Lung (tissue), 12 donors: Measurements from ENCODE around the gene UBE2L5. TPM values are rescaled to one million over a fixed set of nuclear protein-coding genes. Genes with fewer than 3 reads are reported as not detected.
A peak's percentile ranks its signal among the peaks of the same experiment; 100 is the strongest.

Experiments
- ATAC-seq: fragments of 200-7000 bp; cut with Tn5 transposase; one replicate; pipeline ENCODE4 v1.9.1; 2020; ENCODE audit warnings: moderate number of reproducible peaks; ENCODE audit not compliant: insufficient read depth, low FRiP score
- DNase-seq, 3 donors: peaks; one replicate each; pipeline ENCODE4 v3.0.0-alpha.2; 2013 to 2017
- H3K27ac ChIP-seq, 2 donors: one replicate each; pipeline ENCODE4 v1.5.1; 2013; ENCODE audit warnings: mild to moderate bottlenecking in 2 of 2, moderate library complexity in 2 of 2, control low read depth in 1 of 2, inconsistent platforms in 1 of 2, low read depth in 1 of 2, low read length in 1 of 2
- H3K27me3 ChIP-seq, 3 donors: one replicate each; pipeline ENCODE4 v1.5.1; 2013; ENCODE audit warnings: low read length in 2 of 3; ENCODE audit not compliant: control insufficient read depth in 3 of 3, insufficient read depth in 3 of 3
- H3K36me3 ChIP-seq, 4 donors: one replicate each; pipeline ENCODE4 v1.5.1; 2013; ENCODE audit warnings: low read length in 4 of 4, mild to moderate bottlenecking in 1 of 4, moderate library complexity in 1 of 4; ENCODE audit not compliant: control insufficient read depth in 4 of 4, insufficient read depth in 4 of 4
- H3K4me1 ChIP-seq, 5 donors: one replicate each; pipeline ENCODE4 v1.5.1; 2013; ENCODE audit warnings: low read length in 5 of 5, mild to moderate bottlenecking in 2 of 5, moderate library complexity in 1 of 5; ENCODE audit not compliant: control insufficient read depth in 5 of 5, insufficient read depth in 5 of 5
- H3K4me3 ChIP-seq: one replicate; pipeline ENCODE4 v1.5.1; 2013; ENCODE audit warnings: mild to moderate bottlenecking, control low read depth, moderate library complexity
- H3K9ac ChIP-seq, 2 donors: one replicate each; pipeline ENCODE4 v1.5.1; 2013; ENCODE audit warnings: low read length in 2 of 2, control low read depth in 1 of 2; ENCODE audit not compliant: insufficient read depth in 1 of 2
- H3K9me3 ChIP-seq, 4 donors: one replicate each; pipeline ENCODE4 v1.5.1; 2013; ENCODE audit warnings: low read length in 3 of 4, mild to moderate bottlenecking in 1 of 4, moderate library complexity in 1 of 4; ENCODE audit not compliant: control insufficient read depth in 4 of 4, insufficient read depth in 3 of 4
- WGBS, 2 donors: extraction: QIAGEN DNeasy Blood & Tissue Kit; methylation state at CpG; one replicate each; pipeline ENCODE4 v1.1.7; 2013; 5-methylcytosine and 5-hydroxymethylcytosine counted together
- polyA plus RNA-seq, 2 donors: library from polyadenylated mRNA; stranded (reverse); fragments of 200-250 nt; gene quantifications; one replicate each; pipeline ENCODE4 v1.2.1, GENCODE V29; 2013
- total RNA-seq, 2 donors: library from RNA; depleted of rRNA in 1 of 2; stranded (reverse); fragments of >200 nt in 1 of 2; gene quantifications; one replicate each; pipeline ENCODE4 v1.2.1, GENCODE V29; 2014 to 2021
- TF ChIP-seq, protein P1 (sequence below): IDR thresholded peaks from 2 replicates; pipeline ENCODE4 v1.5.1; 2012; ENCODE audit warnings: mild to moderate bottlenecking; ENCODE audit errors: control extremely low read depth, extremely low read depth
- donor health status: control.
- donor health status: control.
- donor health status: Bipolar disorder and iron deficiency.
- donor health status: healthy.
- donor health status: DM: yes; HTN: yes; CAD: no.

The UBE2L5 gene
- total and polyA plus RNA-seq, 4 donors: 0.06 TPM; not detected in 3

DNA sequence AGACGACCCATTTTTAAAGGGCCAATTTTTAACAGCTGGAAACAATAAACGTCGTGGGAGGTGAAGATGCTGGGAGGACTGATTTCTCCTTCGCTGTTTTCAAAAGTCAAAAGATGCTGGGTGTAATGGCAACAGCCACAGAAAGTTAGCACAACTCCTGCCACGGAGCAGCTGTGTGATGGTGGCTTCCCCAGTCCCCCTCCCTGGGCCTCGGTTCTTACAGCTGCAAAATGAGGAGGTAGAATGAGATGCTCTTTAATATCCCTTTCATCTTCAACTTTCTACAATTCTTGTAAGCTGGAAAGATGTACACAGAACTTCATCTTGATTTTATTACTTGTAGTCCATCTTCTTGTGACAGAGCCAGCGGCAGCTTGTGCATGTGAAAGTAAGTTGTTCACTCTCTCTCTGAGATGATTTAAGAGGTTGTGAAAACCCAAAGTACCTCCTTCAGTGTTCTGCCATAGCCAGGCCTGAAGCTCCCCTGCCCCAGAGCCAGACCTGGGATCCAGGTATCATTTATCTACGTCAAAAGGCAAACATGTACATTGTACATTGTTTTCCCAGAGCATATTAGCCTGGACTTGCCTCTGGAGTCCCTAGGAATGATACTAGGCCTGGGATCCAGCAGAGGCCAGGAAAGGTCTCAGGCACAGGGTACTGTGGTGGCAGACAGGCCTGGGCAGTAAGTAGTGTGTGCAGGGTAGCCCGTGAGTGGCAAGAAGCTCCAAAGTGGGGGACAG lies 3.4 kb upstream of the UBE2L5 start:
- no peak overlapping the region for H3K27ac ChIP-seq
- DNase-seq (no peak), ATAC-seq (no peak)
- H3K27me3 ChIP-seq: peaks cover 0 to 4% (median 0%) of the 10 kb centered on the region in 3 donors
- TF ChIP-seq, protein P1, sequence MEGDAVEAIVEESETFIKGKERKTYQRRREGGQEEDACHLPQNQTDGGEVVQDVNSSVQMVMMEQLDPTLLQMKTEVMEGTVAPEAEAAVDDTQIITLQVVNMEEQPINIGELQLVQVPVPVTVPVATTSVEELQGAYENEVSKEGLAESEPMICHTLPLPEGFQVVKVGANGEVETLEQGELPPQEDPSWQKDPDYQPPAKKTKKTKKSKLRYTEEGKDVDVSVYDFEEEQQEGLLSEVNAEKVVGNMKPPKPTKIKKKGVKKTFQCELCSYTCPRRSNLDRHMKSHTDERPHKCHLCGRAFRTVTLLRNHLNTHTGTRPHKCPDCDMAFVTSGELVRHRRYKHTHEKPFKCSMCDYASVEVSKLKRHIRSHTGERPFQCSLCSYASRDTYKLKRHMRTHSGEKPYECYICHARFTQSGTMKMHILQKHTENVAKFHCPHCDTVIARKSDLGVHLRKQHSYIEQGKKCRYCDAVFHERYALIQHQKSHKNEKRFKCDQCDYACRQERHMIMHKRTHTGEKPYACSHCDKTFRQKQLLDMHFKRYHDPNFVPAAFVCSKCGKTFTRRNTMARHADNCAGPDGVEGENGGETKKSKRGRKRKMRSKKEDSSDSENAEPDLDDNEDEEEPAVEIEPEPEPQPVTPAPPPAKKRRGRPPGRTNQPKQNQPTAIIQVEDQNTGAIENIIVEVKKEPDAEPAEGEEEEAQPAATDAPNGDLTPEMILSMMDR: no peak
- H3K36me3 ChIP-seq: no peaks in the 10 kb centered on the region
- no peak overlapping the region for H3K4me3 ChIP-seq
- H3K9me3 ChIP-seq: no peaks in the 10 kb centered on the region
- peaks cover 0 to 13% (median 6%) of the 10 kb centered on the region in 5 donors for H3K4me1 ChIP-seq
- no peak overlapping the region for H3K9ac ChIP-seq
- WGBS, 2 donors: 91 to 92% methylated on average over 9 of the region's 9 CpGs

DNA sequence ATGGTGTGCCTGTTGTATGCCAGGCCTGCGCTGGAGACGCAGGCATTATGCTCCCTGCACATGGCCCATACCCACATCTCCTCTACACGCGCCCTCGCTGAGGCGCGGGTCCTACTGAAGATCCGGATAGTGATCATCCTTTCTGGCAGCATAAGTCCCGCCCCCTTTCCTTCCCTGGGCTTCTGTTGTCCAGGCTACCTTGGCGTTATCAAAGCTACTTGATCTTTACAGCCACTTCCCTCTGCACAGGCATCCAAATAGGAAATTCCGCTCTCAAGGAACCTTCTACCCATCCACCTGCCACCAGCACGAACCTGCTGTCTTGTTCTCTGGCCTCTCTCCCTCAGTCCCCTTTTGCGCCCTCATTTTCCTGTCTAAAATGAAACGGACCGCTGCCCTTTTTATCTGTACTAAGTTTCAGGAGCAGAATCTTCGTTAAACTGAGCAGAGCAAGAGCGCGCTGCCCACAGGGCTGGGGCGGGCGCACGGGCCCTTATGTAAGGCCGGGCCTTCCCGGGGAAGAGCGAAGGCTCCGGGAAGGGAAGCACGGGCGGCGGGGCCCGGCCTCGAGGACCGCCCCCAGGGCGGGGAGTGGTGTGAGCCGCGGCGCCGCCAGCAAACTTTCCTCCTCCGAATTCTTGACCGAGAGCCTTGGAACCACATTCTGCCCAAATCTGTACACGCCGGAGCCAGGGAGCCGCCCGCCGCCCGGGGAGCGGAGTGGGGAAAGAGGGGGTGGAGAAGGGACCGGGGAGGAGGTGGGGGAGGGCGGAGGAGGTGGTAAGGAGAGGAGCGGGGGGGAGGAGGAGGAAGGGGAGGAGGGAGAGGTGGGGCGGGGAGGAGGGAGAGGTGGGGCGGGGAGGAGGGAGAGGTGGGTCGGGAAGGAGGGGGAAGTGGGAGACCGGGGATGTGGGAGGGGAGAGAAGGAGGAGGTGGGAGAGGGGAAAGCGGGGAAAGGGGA lies 920 bp upstream of the UBE2L5 start:
- H3K36me3 ChIP-seq: no peaks in the 10 kb centered on the region
- peak overlapping the region; percentile 90 to 91 for H3K27ac ChIP-seq
- ATAC-seq (peak; percentile 87), DNase-seq (peak; percentile 83 to 88 (median 86))
- peak overlapping the region; percentile 53 for H3K4me3 ChIP-seq
- peaks cover 0 to 13% (median 6%) of the 10 kb centered on the region in 5 donors for H3K4me1 ChIP-seq
- H3K27me3 ChIP-seq: peaks cover 0 to 4% (median 0%) of the 10 kb centered on the region in 3 donors
- TF ChIP-seq, protein P1: no peak
- H3K9me3 ChIP-seq: no peaks in the 10 kb centered on the region
- H3K9ac ChIP-seq: peak overlapping the region; percentile 16 to 35
- WGBS, 2 donors: 6 to 12% methylated on average over 45 to 51 of the region's 53 CpGs

DNA sequence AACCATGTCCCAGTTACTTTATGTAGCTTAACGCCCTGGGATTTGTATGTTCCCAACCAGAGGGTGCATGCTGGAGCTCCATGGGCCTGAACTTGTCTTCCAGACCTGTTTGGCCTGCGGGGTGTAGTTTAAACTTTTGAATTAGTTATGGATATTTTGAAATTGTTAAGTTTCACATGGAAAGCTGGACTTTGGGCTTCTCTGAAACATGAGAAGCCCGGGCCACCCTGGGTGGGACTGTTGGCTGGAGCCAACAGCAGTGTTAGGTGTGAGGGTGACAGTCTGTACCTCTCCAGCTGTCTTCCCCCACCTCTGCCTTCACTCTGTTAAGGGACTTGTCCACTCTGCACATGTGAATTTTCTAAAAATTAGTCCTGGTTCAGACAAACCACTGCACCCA lies 1.6 kb downstream of the UBE2L5 start:
- H3K9ac ChIP-seq: no peak overlapping the region
- H3K9me3 ChIP-seq: no peaks in the 10 kb centered on the region
- no peak overlapping the region for H3K27ac ChIP-seq
- ATAC-seq: no peak
- peaks cover 0 to 13% (median 6%) of the 10 kb centered on the region in 5 donors for H3K4me1 ChIP-seq
- peaks cover 0 to 4% (median 0%) of the 10 kb centered on the region in 3 donors for H3K27me3 ChIP-seq
- H3K4me3 ChIP-seq: no peak overlapping the region
- TF ChIP-seq, protein P1: no peak
- no peak for DNase-seq
- no peaks in the 10 kb centered on the region for H3K36me3 ChIP-seq
- 95 to 97% methylated on average over 3 of the region's 3 CpGs for WGBS, 2 donors
